Thoracic aorta (tissue), 2 donors: ENCODE measurements around the gene STAT6. TPM values are rescaled to one million over a fixed set of nuclear protein-coding genes. Genes with fewer than 3 reads are reported as not detected.

Source experiments
- ATAC-seq: fragments of 150-250 bp; one replicate; pipeline ENCODE4 v1.8.0; 2017; ENCODE audit warnings: low read depth; ENCODE audit not compliant: insufficient number of reproducible peaks, low FRiP score
- DNase-seq: peaks from one replicate; pipeline ENCODE4 v3.0.0-alpha.2; 2020; ENCODE audit warnings: low spot score
- H3K27ac ChIP-seq, 2 donors: fragments of 200-600 bp; sonication (generic); 1 replicate in 1 of 2; 2 replicates in 1 of 2; pipeline ENCODE4 v1.5.1; 2016; ENCODE audit warnings: mild to moderate bottlenecking in 2 of 2, moderate library complexity in 2 of 2
- H3K27me3 ChIP-seq: fragments of 200-600 bp; sonication (generic); replicated peaks from 2 replicates; pipeline ENCODE4 v1.6.0; 2016; ENCODE audit warnings: mild to moderate bottlenecking; ENCODE audit not compliant: insufficient read depth
- H3K36me3 ChIP-seq: fragments of 200-600 bp; sonication (generic); one replicate; pipeline ENCODE4 v1.5.1; 2016
- H3K4me1 ChIP-seq, 2 donors: fragments of 200-600 bp; sonication (generic); 1 replicate in 1 of 2; 2 replicates in 1 of 2; pipeline versions ENCODE4 v1.5.1 to v1.6.0; 2016; ENCODE audit warnings: low read depth in 2 of 2, mild to moderate bottlenecking in 1 of 2; ENCODE audit not compliant: control insufficient read depth in 1 of 2
- H3K4me3 ChIP-seq: fragments of 200-600 bp; sonication (generic); 2 replicates; pipeline ENCODE4 v1.5.1; 2016; ENCODE audit warnings: mild to moderate bottlenecking
- H3K9me3 ChIP-seq: fragments of 200-600 bp; sonication (generic); 2 replicates; pipeline ENCODE4 v1.5.1; 2016
- total RNA-seq, 2 donors: library from RNA; depleted of rRNA; stranded (reverse); fragments of >200 nt; gene quantifications; one replicate each; pipeline versions ENCODE4 v1.1.0 to v1.2.3, GENCODE V29; 2016
- TF ChIP-seq, protein P1 (sequence below): fragments of 200-600 bp; sonication (generic); IDR thresholded peaks from one replicate; pipeline ENCODE4 v1.5.1; 2019; ENCODE audit warnings: antibody characterized with exemption

Gene STAT6
- total RNA-seq, 2 donors from 2014 or later = 133 to 185 TPM

DNA sequence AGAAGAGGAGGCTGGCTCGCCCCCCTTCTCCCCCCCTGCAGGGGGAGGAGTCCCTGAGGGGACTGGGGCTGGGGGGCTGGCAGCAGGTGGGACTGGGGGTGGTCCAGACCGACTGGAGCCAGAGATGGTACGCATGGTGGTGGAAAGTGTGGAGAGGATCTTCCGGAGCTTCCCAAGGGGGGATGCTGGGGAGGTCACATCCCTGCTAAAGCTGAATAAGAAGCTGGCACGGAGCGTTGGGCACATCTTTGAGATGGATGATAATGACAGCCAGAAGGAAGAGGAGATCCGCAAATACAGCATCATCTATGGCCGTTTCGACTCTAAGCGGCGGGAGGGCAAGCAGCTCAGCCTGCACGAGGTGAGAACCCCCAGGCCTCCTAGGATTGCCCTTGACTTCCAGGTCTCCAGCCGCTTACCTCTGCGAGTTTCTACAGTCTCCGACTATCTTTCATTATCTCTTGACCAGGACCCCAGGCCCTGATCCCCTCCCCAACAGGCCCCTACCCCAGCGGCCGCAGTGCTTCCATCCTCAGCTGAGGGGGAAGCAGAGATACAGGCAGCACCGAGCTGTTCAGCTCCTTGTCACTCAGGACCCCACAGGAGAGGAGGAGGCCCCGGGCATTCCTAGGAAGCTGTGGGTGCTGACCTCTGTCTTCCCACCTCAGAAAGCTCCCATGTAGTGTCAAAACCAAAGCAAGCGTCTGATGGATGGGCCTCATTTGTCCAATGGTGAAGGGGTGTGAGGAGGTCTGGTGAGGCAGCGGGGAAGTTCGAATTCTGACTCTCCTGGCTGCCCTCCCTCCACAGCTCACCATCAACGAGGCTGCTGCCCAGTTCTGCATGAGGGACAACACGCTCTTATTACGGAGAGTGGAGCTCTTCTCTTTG lies 19.3 kb downstream of the STAT6 start:
- no peak for ATAC-seq
- Histone ChIP-seq H3K36me3 (peaks cover 36% of the 10 kb centered on the region), H3K27ac (peak overlapping the region; percentile 75 to 88), H3K4me1 (peaks cover 33 to 49% of the 10 kb centered on the region in 2 donors), H3K4me3 (peak overlapping the region; percentile 92), H3K27me3 (no peaks in the 10 kb centered on the region), H3K9me3 (no peaks in the 10 kb centered on the region)
- no peak for DNase-seq
- TF ChIP-seq, protein P1, sequence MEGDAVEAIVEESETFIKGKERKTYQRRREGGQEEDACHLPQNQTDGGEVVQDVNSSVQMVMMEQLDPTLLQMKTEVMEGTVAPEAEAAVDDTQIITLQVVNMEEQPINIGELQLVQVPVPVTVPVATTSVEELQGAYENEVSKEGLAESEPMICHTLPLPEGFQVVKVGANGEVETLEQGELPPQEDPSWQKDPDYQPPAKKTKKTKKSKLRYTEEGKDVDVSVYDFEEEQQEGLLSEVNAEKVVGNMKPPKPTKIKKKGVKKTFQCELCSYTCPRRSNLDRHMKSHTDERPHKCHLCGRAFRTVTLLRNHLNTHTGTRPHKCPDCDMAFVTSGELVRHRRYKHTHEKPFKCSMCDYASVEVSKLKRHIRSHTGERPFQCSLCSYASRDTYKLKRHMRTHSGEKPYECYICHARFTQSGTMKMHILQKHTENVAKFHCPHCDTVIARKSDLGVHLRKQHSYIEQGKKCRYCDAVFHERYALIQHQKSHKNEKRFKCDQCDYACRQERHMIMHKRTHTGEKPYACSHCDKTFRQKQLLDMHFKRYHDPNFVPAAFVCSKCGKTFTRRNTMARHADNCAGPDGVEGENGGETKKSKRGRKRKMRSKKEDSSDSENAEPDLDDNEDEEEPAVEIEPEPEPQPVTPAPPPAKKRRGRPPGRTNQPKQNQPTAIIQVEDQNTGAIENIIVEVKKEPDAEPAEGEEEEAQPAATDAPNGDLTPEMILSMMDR = no peak

DNA sequence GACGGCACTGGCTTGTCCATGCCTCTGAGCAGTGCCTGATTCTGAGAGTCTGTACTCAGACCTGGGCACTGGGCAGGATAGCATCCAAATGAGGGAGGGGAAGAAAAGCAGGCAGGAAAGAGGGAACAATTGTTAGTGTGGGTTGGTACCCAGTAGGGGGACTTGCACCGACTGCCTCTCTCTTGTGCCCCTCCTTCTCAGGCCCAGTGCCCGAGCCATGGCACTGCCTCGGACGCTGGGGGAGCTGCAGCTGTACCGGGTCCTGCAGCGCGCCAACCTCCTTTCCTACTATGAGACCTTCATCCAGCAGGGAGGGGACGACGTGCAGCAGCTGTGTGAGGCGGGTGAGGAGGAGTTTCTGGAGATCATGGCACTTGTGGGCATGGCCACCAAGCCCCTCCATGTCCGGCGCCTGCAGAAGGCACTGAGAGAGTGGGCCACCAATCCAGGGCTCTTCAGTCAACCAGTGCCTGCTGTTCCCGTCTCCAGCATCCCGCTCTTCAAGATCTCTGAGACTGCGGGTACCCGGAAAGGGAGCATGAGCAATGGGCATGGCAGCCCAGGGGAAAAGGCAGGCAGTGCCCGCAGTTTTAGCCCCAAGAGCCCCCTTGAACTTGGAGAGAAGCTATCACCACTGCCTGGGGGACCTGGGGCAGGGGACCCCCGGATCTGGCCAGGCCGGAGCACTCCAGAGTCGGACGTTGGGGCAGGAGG lies 20.1 kb downstream of the STAT6 start:
- TF ChIP-seq, protein P1 = peak; percentile 40
- Histone ChIP-seq H3K4me1 (peaks cover 38 to 54% of the 10 kb centered on the region in 2 donors), H3K27me3 (no peaks in the 10 kb centered on the region), H3K4me3 (peak overlapping the region; percentile 92), H3K9me3 (no peaks in the 10 kb centered on the region), H3K36me3 (peaks cover 28% of the 10 kb centered on the region), H3K27ac (peak overlapping the region; percentile 84 to 88)
- DNase-seq (no peak), ATAC-seq (no peak)

DNA sequence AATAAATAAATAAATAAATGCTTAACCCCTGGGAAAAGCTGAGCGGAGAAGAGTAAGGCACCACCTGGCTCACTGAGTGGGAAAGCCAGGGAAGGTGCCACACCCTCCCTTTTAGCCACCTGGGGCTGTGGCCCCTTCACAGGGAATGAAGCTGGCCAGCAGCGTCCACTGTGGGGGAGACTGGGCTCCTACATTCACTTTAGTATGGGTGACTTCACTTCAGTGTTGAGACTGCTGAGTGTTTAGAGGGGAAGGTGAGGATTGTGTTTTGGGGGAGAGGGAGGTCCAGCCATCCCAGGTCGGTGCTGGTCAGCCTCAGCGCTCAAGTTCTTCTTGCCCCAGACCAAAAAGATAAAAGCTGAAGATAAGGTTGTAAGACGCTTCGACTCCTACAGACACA lies 20.7 kb downstream of the STAT6 start:
- H3K4me1 ChIP-seq = peaks cover 42 to 60% of the 10 kb centered on the region in 2 donors
- peaks cover 22% of the 10 kb centered on the region for H3K36me3 ChIP-seq
- H3K27me3 ChIP-seq = no peaks in the 10 kb centered on the region
- H3K4me3 ChIP-seq = peak overlapping the region; percentile 92
- DNase-seq (no peak), ATAC-seq (no peak)
- TF ChIP-seq, protein P1 = no peak
- H3K27ac ChIP-seq = peak overlapping the region; percentile 84 to 88
- H3K9me3 ChIP-seq = no peaks in the 10 kb centered on the region

DNA sequence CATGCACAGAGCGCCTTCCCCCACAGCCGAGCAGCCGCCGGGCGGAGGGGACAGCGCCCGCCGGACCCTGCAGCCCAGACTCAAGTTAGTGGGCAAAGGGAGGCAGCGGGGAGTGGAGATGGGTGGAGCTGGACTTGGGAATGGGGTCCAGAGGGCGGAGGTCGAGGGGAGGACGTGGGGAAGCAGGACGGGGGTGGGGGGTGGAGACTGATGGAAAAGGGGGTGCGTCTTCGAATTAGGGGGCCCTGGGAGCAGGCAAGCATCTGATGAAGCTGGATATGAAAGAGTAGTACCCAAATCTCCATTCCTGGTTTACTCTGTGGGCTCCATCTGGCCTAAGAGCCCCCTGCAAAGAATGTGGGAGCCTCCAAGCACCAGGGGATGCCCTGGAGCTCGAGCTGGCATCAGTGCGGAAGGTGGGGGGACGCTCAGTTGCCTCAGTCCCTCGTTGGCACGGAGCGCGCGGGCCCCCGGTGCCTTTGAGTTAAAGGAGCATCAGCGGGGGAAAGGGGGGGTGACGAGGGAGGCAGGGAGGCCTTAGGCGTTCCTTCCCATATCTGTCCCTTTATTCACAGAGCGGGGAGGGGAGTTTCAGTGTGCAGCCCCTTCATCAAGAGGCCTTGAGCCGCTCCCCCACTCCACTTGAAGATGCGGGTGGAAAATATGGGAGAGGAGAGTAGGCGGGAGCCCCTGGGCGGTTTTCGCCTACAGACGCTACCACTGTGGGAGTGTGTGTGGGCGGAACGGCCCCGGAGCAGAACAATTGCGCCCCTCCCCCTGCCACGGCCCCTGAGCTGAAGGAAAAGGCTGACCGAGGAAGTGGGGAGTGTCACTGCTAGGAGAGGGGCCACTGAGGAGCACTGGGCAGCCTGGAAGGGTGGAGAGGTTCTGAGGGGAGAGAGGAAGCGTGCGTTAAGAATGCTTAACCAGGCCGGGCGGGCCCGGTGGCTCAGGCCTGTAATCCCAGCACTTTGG lies 21.6 kb downstream of the STAT6 start:
- DNase-seq = no peak

More for the DNA sequence above, 21.6 kb downstream of the STAT6 start:
- H3K4me3 ChIP-seq = peak overlapping the region; percentile 92
- H3K9me3 ChIP-seq = no peaks in the 10 kb centered on the region
- H3K4me1 ChIP-seq = peaks cover 42 to 54% of the 10 kb centered on the region in 2 donors
- H3K27me3 ChIP-seq = no peaks in the 10 kb centered on the region
- ATAC-seq = no peak
- H3K36me3 ChIP-seq = peaks cover 17% of the 10 kb centered on the region
- TF ChIP-seq, protein P1 = no peak
- peak overlapping the region; percentile 84 to 88 for H3K27ac ChIP-seq
